GM12892 (cell line): ENCODE results near the gene FBXL19.

Source experiments
- POLR2A ChIP-seq: IDR thresholded peaks from 2 replicates; pipeline ENCODE4 v1.6.1; 2011; ENCODE audit warnings: low read depth, low read length, control low read depth
- TAF1 ChIP-seq: IDR thresholded peaks from 2 replicates; pipeline ENCODE4 v1.6.1; 2011; ENCODE audit warnings: low read depth, mild to moderate bottlenecking, control low read depth, low read length, borderline replicate concordance

DNA sequence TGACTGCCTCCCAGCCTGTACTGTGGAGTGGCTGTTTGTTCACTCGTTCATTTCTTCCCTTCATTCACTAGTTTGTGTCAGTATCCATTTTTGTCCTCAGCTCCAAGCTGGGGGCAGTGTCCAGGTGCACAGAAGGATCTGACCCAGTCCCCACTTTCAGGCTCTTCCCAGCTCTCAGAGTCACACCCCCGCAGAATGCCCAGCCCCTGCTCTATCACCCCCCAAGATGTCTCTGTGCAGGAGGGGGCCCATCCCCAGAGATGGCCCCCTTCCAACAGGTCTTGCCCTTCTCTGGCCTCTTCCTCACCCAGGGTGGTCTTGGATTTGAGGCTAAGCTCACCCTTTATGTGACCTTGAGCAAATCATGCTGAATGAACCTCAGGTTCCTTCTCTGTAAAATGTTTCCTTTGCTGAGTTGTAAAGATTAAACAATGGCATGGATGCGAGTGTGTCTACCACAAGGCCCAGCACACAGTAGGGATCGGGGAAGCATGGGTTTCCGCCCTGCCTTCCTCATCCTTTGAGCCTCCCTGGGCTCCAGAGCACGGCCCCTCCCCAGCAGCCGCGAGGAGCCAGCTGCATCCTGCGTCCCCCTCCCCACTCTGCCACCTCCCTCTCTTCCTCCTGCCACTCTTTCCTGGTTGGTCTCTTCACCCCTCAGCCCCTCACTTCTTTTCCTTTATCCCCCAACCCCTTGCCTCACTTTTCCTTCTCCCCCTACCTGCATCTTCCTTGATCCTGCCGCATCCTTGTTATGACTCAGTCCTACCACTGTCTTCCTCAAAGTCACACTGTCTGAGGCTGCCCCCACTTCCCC lies 2.8 kb downstream of the FBXL19 start:
- TF ChIP-seq TAF1 (no peak), POLR2A (no peak)
